ENCODE measurements around the gene CLK2.

GRCh38 chr1:155273343-155274245 is at the start of gene CLK2:
- TF ChIP-seq CTCF (conservative IDR thresholded peaks at IDR 0.05 in 1 of 2, IDR thresholded peaks at IDR 0.05 in 1 of 2; ENCODE audit: low read depth in 1 of 2, low read length in 2 of 2) (no peak), EZH2 (IDR thresholded peaks at IDR 0.05; ENCODE audit: low read length, missing control alignments) (no peak)

Data from fibroblast of lung (primary cell).